GM12878 (cell line): ENCODE measurements around the gene EPRS1. TPM values are rescaled to one million over a fixed set of nuclear protein-coding genes. Genes with fewer than 3 reads are reported as not detected.

Experiments
- ATAC-seq: fragments of 200-7000 bp; cut with Tn5 transposase; 3 replicates; pipeline ENCODE4 v1.9.1; 2020; ENCODE audit warnings: mild to moderate bottlenecking, moderate library complexity
- BruUV-seq: library from RNA; stranded (reverse); fragments of 400-500 nt; replicated peaks from 2 replicates; lab custom pipeline; 2021; lab: Mats Ljungman, UMichigan
- CTCF ChIA-PET: fragments of 300-600 bp; sonication (Branson Sonifier 250); formaldehyde crosslinking; extraction: SDS; loops from one replicate; lab custom pipeline; 2021; ENCODE audit warnings: inconsistent platforms; lab: Yijun Ruan, JAX
- POLR2A ChIA-PET: fragments of 350-600 bp; formaldehyde crosslinking; extraction: SDS; loops from one replicate; lab custom pipeline; 2021; ENCODE audit warnings: inconsistent platforms; lab: Charles Lee
- RAD21 ChIA-PET: fragments of 300-600 bp; sonication (Branson Sonifier 250); formaldehyde crosslinking; loops from one replicate; lab custom pipeline; 2023; ENCODE audit warnings: antibody characterized with exemption; ENCODE audit not compliant: unreplicated experiment; lab: Charles Lee
- SMC1A ChIA-PET: fragments of 300-600 bp; sonication (Branson Sonifier 250); formaldehyde crosslinking; loops from one replicate; lab custom pipeline; 2023; ENCODE audit not compliant: unreplicated experiment, uncharacterized antibody; lab: Charles Lee
- DNase-seq: peaks from one replicate; pipeline ENCODE4 v3.0.0-alpha.2; 2011; ENCODE audit warnings: low read depth, low spot score
- FAIRE-seq: peaks from 3 replicates; lab custom pipeline; 2011; peaks lifted over from hg19 to GRCh38; lab: Jason Lieb, UNC
- H2AFZ ChIP-seq: 2 replicates; pipeline ENCODE4 v1.6.0; 2011; ENCODE audit warnings: low read depth, low read length, control low read depth; ENCODE audit not compliant: control insufficient read depth
- H3K27ac ChIP-seq: 2 replicates; pipeline ENCODE4 v1.5.1; 2011; ENCODE audit warnings: control low read depth; ENCODE audit not compliant: control insufficient read depth, insufficient read depth
- H3K27me3 ChIP-seq, 2 experiments: replicated peaks in 1 of 2; 2 replicates each; pipeline versions ENCODE4 v1.6.0 to v1.6.1; 2011; ENCODE audit warnings: low read length in 1 of 2; ENCODE audit not compliant: control insufficient read depth in 2 of 2, insufficient read depth in 2 of 2
- H3K36me3 ChIP-seq, 2 experiments: 2 replicates each; pipeline ENCODE4 v1.5.1; 2011; ENCODE audit warnings: low read length in 1 of 2; ENCODE audit not compliant: control insufficient read depth in 2 of 2, insufficient read depth in 2 of 2
- H3K4me1 ChIP-seq: 2 replicates; pipeline ENCODE4 v1.6.1; 2011; ENCODE audit warnings: mild to moderate bottlenecking, low read length, moderate library complexity, mixed read lengths; ENCODE audit not compliant: control insufficient read depth, insufficient read depth
- H3K4me2 ChIP-seq: 2 replicates; pipeline ENCODE4 v1.6.0; 2011; ENCODE audit warnings: control low read depth; ENCODE audit not compliant: control insufficient read depth, insufficient read depth
- H3K4me3 ChIP-seq: fragments of 200-600 bp; sonication (generic); 2 replicates; pipeline ENCODE4 v1.5.1; 2016
- H3K79me2 ChIP-seq: 2 replicates; pipeline ENCODE4 v1.6.0; 2011; ENCODE audit warnings: low read length; ENCODE audit not compliant: control insufficient read depth, insufficient read depth
- H3K9ac ChIP-seq: 2 replicates; pipeline ENCODE4 v1.8.0; 2011; ENCODE audit warnings: low read length, control low read depth, mixed read lengths; ENCODE audit not compliant: control insufficient read depth, insufficient read depth
- H3K9me3 ChIP-seq: replicated peaks from 3 replicates; pipeline ENCODE4 v1.5.1; 2011; ENCODE audit warnings: mild to moderate bottlenecking, low read length; ENCODE audit not compliant: control insufficient read depth, insufficient read depth
- H4K20me1 ChIP-seq: 2 replicates; pipeline ENCODE4 v1.6.0; 2011; ENCODE audit not compliant: control insufficient read depth, insufficient read depth
- ATF3 ChIP-seq: IDR thresholded peaks from 2 replicates; pipeline ENCODE4 v1.6.1; 2011; ENCODE audit warnings: low read depth, mild to moderate bottlenecking, low read length, moderate library complexity, borderline replicate concordance; ENCODE audit errors: extremely low read depth
- BCL11A ChIP-seq: IDR thresholded peaks from 2 replicates; pipeline ENCODE4 v1.6.1; 2011; ENCODE audit warnings: low read depth, low read length
- EED ChIP-seq: sonication (generic); IDR thresholded peaks from 2 replicates; pipeline ENCODE4 v1.6.1; 2016; ENCODE audit warnings: antibody characterized with exemption, low read depth
- IRF4 ChIP-seq: IDR thresholded peaks from 2 replicates; pipeline ENCODE4 v1.6.1; 2011; ENCODE audit warnings: low read depth, low read length
- NFYA ChIP-seq: IDR thresholded peaks from 2 replicates; pipeline ENCODE4 v1.6.1; 2011; ENCODE audit warnings: low read depth, mild to moderate bottlenecking, low read length, improper control_type of control experiment, borderline replicate concordance
- POLR2AphosphoS5 ChIP-seq: IDR thresholded peaks from 2 replicates; pipeline ENCODE4 v1.6.1; 2011; ENCODE audit warnings: mild to moderate bottlenecking, low read length, inconsistent platforms
- SIN3A ChIP-seq: IDR thresholded peaks from 2 replicates; pipeline ENCODE4 v1.6.1; 2012; ENCODE audit warnings: low read depth, low read length, improper control_type of control experiment
- SREBF1 ChIP-seq: IDR thresholded peaks from 2 replicates; pipeline ENCODE4 v1.6.1; 2012; ENCODE audit warnings: mild to moderate bottlenecking, low read length
- TCF3 ChIP-seq: IDR thresholded peaks from 2 replicates; pipeline ENCODE4 v1.6.1; 2012; ENCODE audit warnings: low read depth, mild to moderate bottlenecking, low read length, borderline replicate concordance; ENCODE audit not compliant: insufficient read depth
- ZBED1 ChIP-seq: IDR thresholded peaks from 2 replicates; pipeline ENCODE4 v1.6.1; 2016; ENCODE audit warnings: borderline replicate concordance
- WGBS: methylation state at CpG from one replicate; pipeline ENCODE4 v1.1.6; 2016; ENCODE audit warnings: low lambda C conversion rate; ENCODE audit not compliant: insufficient replicate concordance, insufficient coverage; ENCODE audit errors: missing lambda C conversion rate; 5-methylcytosine and 5-hydroxymethylcytosine counted together
- in situ Hi-C: fragments of 300-500 bp; cut with MboI; formaldehyde crosslinking; loops from 9 replicates; pipeline ENCODE4 v1.14.3; 2018; ENCODE audit warnings: mixed read lengths
- intact Hi-C: fragments of 100-400 bp; cut with micrococcal nuclease; formaldehyde crosslinking; loops from one replicate; pipeline ENCODE4 v1.14.2; 2022; ENCODE audit not compliant: unreplicated experiment
- polyA plus RNA-seq, 11 experiments: library from polyadenylated mRNA; depleted of rRNA in 4 of 11; unstranded in 6 of 11; stranded (reverse) in 5 of 11; fragments of >200 nt; fragmentation: Nextera tagmentation in 4 of 11; fragmentation: Illumina TruSeq in 1 of 11; extraction: Ambion mirVana in 4 of 11; extraction: Trizol in 1 of 11; gene quantifications; 1 replicate in 1 of 11; 2 replicates in 10 of 11; pipeline versions ENCODE4 v1.2.1 to v1.2.3, GENCODE V29; 2011 to 2016; ENCODE audit warnings: inconsistent platforms in 2 of 11, missing spikeins in 2 of 11, low read depth in 1 of 11
- total RNA-seq, 4 experiments: library from RNA; depleted of rRNA in 3 of 4; stranded (reverse); fragments of >200 nt in 3 of 4; fragmentation: Illumina TruSeq in 1 of 4; extraction: Trizol in 1 of 4; gene quantifications; 2 replicates each; pipeline versions ENCODE4 v1.2.1 to v1.2.3, GENCODE V29; 2013 to 2021

Gene EPRS1
- total and polyA plus RNA-seq, 10 of the 15 experiments (the other 5 are each of a cell fraction or from before 2014, with no cell fraction given) = 68.2 to 175 (median 119) TPM

GRCh38 chr1:220084460-220084859, 38.2 kb upstream of the EPRS1 start:
- H3K27ac ChIP-seq = no peak overlapping the region
- H4K20me1 ChIP-seq = no peaks in the 10 kb centered on the region
- in situ Hi-C loops = no loop called here
- no TSS peak for BruUV-seq
- RAD21 ChIA-PET = interaction anchor here (0.6 to 1.4 kb wide), 5 partner anchors 9 to 99 kb away, joined by 3 to 4 read pairs (median 3); partner anchors contain the start of gene IARS2
- no peak overlapping the region for H2AFZ ChIP-seq
- 0 out of 4 replicates have a peak, but pooled peaks cover 0 to 2% of the 10 kb centered on the region in 2 experiments for H3K36me3 ChIP-seq
- no peaks in the 10 kb centered on the region; the same call in 1 of the 2 replicates for H3K4me1 ChIP-seq
- H3K9ac ChIP-seq = no peak overlapping the region
- FAIRE-seq (no peak), DNase-seq (no peak), ATAC-seq (no peak)
- no peaks in the 10 kb centered on the region for H3K27me3 ChIP-seq
- H3K9me3 ChIP-seq = peaks cover 2% of the 10 kb centered on the region; the same call in 1 of the 3 replicates
- POLR2A ChIA-PET = interaction anchor here (0.7 kb wide), 1 partner anchor 95 kb away, joined by 3 read pairs; no protein-coding TSS in a partner anchor
- H3K79me2 ChIP-seq = peaks cover 24% of the 10 kb centered on the region
- intact Hi-C loops = loop anchor here (10.0 kb wide), 1 partner anchor 90 kb away; no protein-coding TSS in a partner anchor
- no peak overlapping the region for H3K4me2 ChIP-seq
- SMC1A ChIA-PET = interaction anchor here (0.8 to 1.1 kb wide), 2 partner anchors 9 to 94 kb away, joined by 3 to 4 read pairs; no protein-coding TSS in a partner anchor
- WGBS = 59% methylated on average over 1 of the region's 1 CpG
- CTCF ChIA-PET = interaction anchor here (1.1 to 4.7 kb wide), 6 partner anchors 15 to 109 kb away, joined by 3 to 24 read pairs (median 4); no protein-coding TSS in a partner anchor
- TF ChIP-seq ZBED1 (no peak), ATF3 (no peak), BCL11A (no peak), POLR2AphosphoS5 (no peak), IRF4 (no peak)
- TF ChIP-seq, all 136 proteins: peak for 0
- H3K4me3 ChIP-seq = no peak overlapping the region

- Histone ChIP-seq H4K20me1 (no peaks in the 10 kb centered on the region), H3K36me3 (peaks cover 0 to 13% of the 10 kb centered on the region in 2 experiments; a peak in 1 of 4 replicates), H3K4me1 (no peaks in the 10 kb centered on the region), H3K9me3 (peaks cover 2% of the 10 kb centered on the region; the same call in 1 of the 3 replicates), H3K9ac (no peak overlapping the region), H2AFZ (no peak overlapping the region), H3K27ac (no peak overlapping the region), H3K79me2 (no peaks in the 10 kb centered on the region; the same call in none of the 2 replicates), H3K4me3 (no peak overlapping the region), H3K27me3 (no peaks in the 10 kb centered on the region), H3K4me2 (no peak overlapping the region)
- no TSS peak for BruUV-seq
- DNase-seq = no peak
- in situ Hi-C loops (no loop called here), intact Hi-C loops (no loop called here)
- 97% methylated on average over 3 of the region's 3 CpGs for WGBS
- no peak for ATAC-seq
- ChIA-PET POLR2A (no interaction called here), CTCF (no interaction called here), RAD21 (no interaction called here), SMC1A (no interaction called here)
- no peak for FAIRE-seq
- no peak for TF ChIP-seq SREBF1
- TF ChIP-seq EED = no peak
- TF ChIP-seq TCF3 = no peak
- TF ChIP-seq SIN3A = no peak
- TF ChIP-seq NFYA = no peak
Measured at GRCh38 chr1:220077887-220078286, 31.6 kb upstream of the EPRS1 start.
